IMR-90 (cell line): ENCODE data around the gene LRRC4. TPM values are rescaled to one million over a fixed set of nuclear protein-coding genes. Genes with fewer than 3 reads are reported as not detected.
A peak's percentile ranks its signal among the peaks of the same experiment; 100 is the strongest.

Experiments used
- ATAC-seq: fragments of 200-7000 bp; cut with Tn5 transposase; 2 replicates; pipeline ENCODE4 v1.9.1; 2020; ENCODE audit warnings: low read depth, mild to moderate bottlenecking, moderate library complexity
- BruUV-seq: library from RNA; stranded (reverse); fragments of 400-500 nt; replicated peaks from 2 replicates; lab custom pipeline; 2021; lab: Mats Ljungman, UMichigan
- CTCF ChIA-PET: fragments of 300-600 bp; formaldehyde crosslinking; extraction: SDS; loops from one replicate; lab custom pipeline; 2021; ENCODE audit warnings: antibody characterized with exemption; lab: Yijun Ruan, JAX
- POLR2A ChIA-PET: fragments of 300-600 bp; sonication (Branson Sonifier 250); formaldehyde crosslinking; loops from one replicate; lab custom pipeline; 2022; ENCODE audit warnings: antibody characterized with exemption; ENCODE audit not compliant: unreplicated experiment; lab: Charles Lee
- DNase-seq: peaks from one replicate; pipeline ENCODE4 v3.0.0; 2013
- H2AFZ ChIP-seq: replicated peaks from 2 replicates; pipeline ENCODE3; 2013; ENCODE audit warnings: low read length, mild to moderate bottlenecking; ENCODE audit not compliant: poor library complexity
- H2AK5ac ChIP-seq: 2 replicates; pipeline ENCODE4 v1.6.1; 2013; ENCODE audit warnings: low read depth, low read length, inconsistent platforms
- H2AK9ac ChIP-seq: replicated peaks from 2 replicates; pipeline ENCODE3; 2013; ENCODE audit warnings: mild to moderate bottlenecking, low read depth, low read length, moderate library complexity; ENCODE audit not compliant: poor library complexity
- H2BK120ac ChIP-seq: 2 replicates; pipeline ENCODE4 v1.6.1; 2013; ENCODE audit warnings: low read depth, low read length, inconsistent platforms
- H2BK15ac ChIP-seq: 3 replicates; pipeline ENCODE4 v1.6.1; 2013; ENCODE audit warnings: low read depth, low read length, inconsistent platforms
- H2BK20ac ChIP-seq: 2 replicates; pipeline ENCODE4 v1.6.1; 2013; ENCODE audit warnings: low read depth, mild to moderate bottlenecking, inconsistent platforms, low read length, moderate library complexity
- H2BK5ac ChIP-seq: 2 replicates; pipeline ENCODE4 v1.6.1; 2013; ENCODE audit warnings: mild to moderate bottlenecking, low read depth, low read length, inconsistent platforms; ENCODE audit not compliant: poor library complexity, severe bottlenecking
- H3K14ac ChIP-seq: replicated peaks from 2 replicates; pipeline ENCODE4 v1.6.1; 2013; ENCODE audit warnings: low read depth, low read length, inconsistent platforms
- H3K18ac ChIP-seq: 2 replicates; pipeline ENCODE4 v1.6.1; 2013; ENCODE audit warnings: low read depth, low read length, control low read depth
- H3K23ac ChIP-seq: 2 replicates; pipeline ENCODE4 v1.6.1; 2013; ENCODE audit warnings: low read depth, low read length, inconsistent platforms
- H3K27ac ChIP-seq: 2 replicates; pipeline ENCODE4 v1.5.1; 2013; ENCODE audit warnings: mild to moderate bottlenecking, control low read depth, low read length; ENCODE audit not compliant: insufficient read depth
- H3K27me3 ChIP-seq: 2 replicates; pipeline ENCODE4 v1.6.1; 2013; ENCODE audit warnings: low read length; ENCODE audit not compliant: control insufficient read depth, insufficient read depth
- H3K36me3 ChIP-seq: 2 replicates; pipeline ENCODE4 v1.6.1; 2013; ENCODE audit warnings: low read length, mixed read lengths; ENCODE audit not compliant: control insufficient read depth, insufficient read depth
- H3K4ac ChIP-seq: 2 replicates; pipeline ENCODE4 v1.6.1; 2013; ENCODE audit warnings: low read depth, low read length, inconsistent platforms
- H3K4me1 ChIP-seq: 2 replicates; pipeline ENCODE4 v1.6.1; 2013; ENCODE audit warnings: low read length, mixed read lengths; ENCODE audit not compliant: control insufficient read depth, insufficient read depth
- H3K4me2 ChIP-seq: 2 replicates; pipeline ENCODE4 v1.6.1; 2013; ENCODE audit warnings: low read depth, mild to moderate bottlenecking, control low read depth, low read length, moderate library complexity
- H3K4me3 ChIP-seq: 2 replicates; pipeline ENCODE4 v1.5.1; 2013; ENCODE audit warnings: low read depth, mild to moderate bottlenecking, control low read depth, low read length, moderate library complexity; ENCODE audit not compliant: insufficient read depth
- H3K56ac ChIP-seq: 2 replicates; pipeline ENCODE4 v1.6.1; 2013; ENCODE audit warnings: low read length, inconsistent platforms; ENCODE audit not compliant: insufficient read depth; ENCODE audit errors: extremely low read depth
- H3K79me1 ChIP-seq, 2 experiments: 2 replicates each; pipeline ENCODE4 v1.6.1; 2013; ENCODE audit warnings: low read length in 2 of 2, inconsistent platforms in 1 of 2, low read depth in 1 of 2
- H3K9ac ChIP-seq: 2 replicates; pipeline ENCODE4 v1.6.1; 2013; ENCODE audit warnings: low read depth, low read length, control low read depth
- H3K9me1 ChIP-seq: 2 replicates; pipeline ENCODE4 v1.6.1; 2013; ENCODE audit warnings: low read length, inconsistent platforms; ENCODE audit not compliant: insufficient read depth
- H3K9me3 ChIP-seq: 2 replicates; pipeline ENCODE4 v1.6.1; 2013; ENCODE audit warnings: low read length; ENCODE audit not compliant: control insufficient read depth, insufficient read depth
- H4K20me1 ChIP-seq: 2 replicates; pipeline ENCODE4 v1.6.1; 2013; ENCODE audit warnings: low read length, inconsistent platforms; ENCODE audit not compliant: insufficient read depth
- H4K5ac ChIP-seq: 2 replicates; pipeline ENCODE4 v1.6.1; 2013; ENCODE audit warnings: mild to moderate bottlenecking, low read depth, low read length, control low read depth
- H4K8ac ChIP-seq, 2 experiments: 2 replicates each; pipeline ENCODE4 v1.6.1; 2013; ENCODE audit warnings: low read depth in 2 of 2, low read length in 2 of 2, control low read depth in 1 of 2, inconsistent platforms in 1 of 2
- H4K91ac ChIP-seq: 2 replicates; pipeline ENCODE4 v1.6.1; 2013; ENCODE audit warnings: low read depth, low read length, inconsistent platforms; ENCODE audit not compliant: insufficient read depth
- BHLHE40 ChIP-seq: fragments of 150-350 bp; IDR thresholded peaks from 2 replicates; pipeline ENCODE4 v1.6.1; 2016; ENCODE audit warnings: mild to moderate bottlenecking, low read depth, low read length
- CEBPB ChIP-seq: IDR thresholded peaks from 2 replicates; pipeline ENCODE4 v1.6.1; 2012; ENCODE audit warnings: low read depth, low read length, improper control_type of control experiment
- CHD1 ChIP-seq: IDR thresholded peaks from 2 replicates; pipeline ENCODE4 v1.6.1; 2012; ENCODE audit warnings: low read depth, low read length, improper control_type of control experiment
- CTCF ChIP-seq: conservative IDR thresholded peaks from 2 replicates; pipeline ENCODE4 v1.5.1; 2012; ENCODE audit warnings: mild to moderate bottlenecking, low read depth, low read length, improper control_type of control experiment
- FOS ChIP-seq: fragments of 150-350 bp; IDR thresholded peaks from 2 replicates; pipeline ENCODE4 v1.6.1; 2016; ENCODE audit warnings: low read depth, low read length
- MAFK ChIP-seq: IDR thresholded peaks from 2 replicates; pipeline ENCODE4 v1.6.1; 2012; ENCODE audit warnings: low read depth, low read length, improper control_type of control experiment
- MAZ ChIP-seq: IDR thresholded peaks from 2 replicates; pipeline ENCODE4 v1.6.1; 2012; ENCODE audit warnings: low read depth, mild to moderate bottlenecking, low read length, improper control_type of control experiment, moderate library complexity, borderline replicate concordance
- MXI1 ChIP-seq: IDR thresholded peaks from 2 replicates; pipeline ENCODE4 v1.6.1; 2012; ENCODE audit warnings: low read depth, mild to moderate bottlenecking, low read length, moderate library complexity, borderline replicate concordance
- NFE2L2 ChIP-seq: fragments of 150-350 bp; IDR thresholded peaks from 2 replicates; pipeline ENCODE4 v1.6.1; 2016; ENCODE audit warnings: low read depth, mild to moderate bottlenecking, low read length
- POLR2A ChIP-seq: IDR thresholded peaks from 2 replicates; pipeline ENCODE4 v1.6.1; 2012; ENCODE audit warnings: mild to moderate bottlenecking, low read depth, low read length
- RAD21 ChIP-seq: IDR thresholded peaks from 2 replicates; pipeline ENCODE4 v1.6.1; 2012; ENCODE audit warnings: low read length, improper control_type of control experiment
- RCOR1 ChIP-seq: IDR thresholded peaks from 2 replicates; pipeline ENCODE4 v1.6.1; 2012; ENCODE audit warnings: mild to moderate bottlenecking, low read length, improper control_type of control experiment; ENCODE audit not compliant: insufficient replicate concordance
- RFX5 ChIP-seq: IDR thresholded peaks from 2 replicates; pipeline ENCODE4 v1.8.0; 2012; ENCODE audit warnings: low read depth, mild to moderate bottlenecking, low read length, moderate library complexity
- SMC3 ChIP-seq: fragments of 150-350 bp; IDR thresholded peaks from 2 replicates; pipeline ENCODE4 v1.6.1; 2016; ENCODE audit warnings: low read depth, mild to moderate bottlenecking, antibody characterized with exemption, low read length, moderate library complexity
- WGBS, 2 experiments: methylation state at CpG; one replicate each; pipeline versions ENCODE4 v1.1.5 to v1.1.7; 2013; ENCODE audit warnings: missing lambda C conversion rate in 2 of 2; ENCODE audit not compliant: insufficient read length in 1 of 2; ENCODE audit errors: extremely low coverage in 2 of 2; 5-methylcytosine and 5-hydroxymethylcytosine counted together
- dilution Hi-C: fragments of 300-500 bp; cut with HindIII; formaldehyde crosslinking; loops from one replicate; pipeline ENCODE4 v1.14.3; 2018; ENCODE audit warnings: low sequenced_read_pairs; ENCODE audit not compliant: unreplicated experiment
- in situ Hi-C: fragments of 300-500 bp; cut with MboI; formaldehyde crosslinking; loops from 3 replicates; pipeline ENCODE4 v1.14.3; 2019; ENCODE audit warnings: low sequenced_read_pairs, inconsistent platforms, mixed read lengths
- intact Hi-C: fragments of 100-400 bp; cut with micrococcal nuclease; formaldehyde crosslinking; loops from 2 replicates; pipeline ENCODE4 v1.10.0; 2022
- polyA plus RNA-seq, 3 experiments: library from polyadenylated mRNA; depleted of rRNA; stranded (reverse); fragments of >200 nt; gene quantifications; 2 replicates each; pipeline ENCODE4 v1.2.3, GENCODE V29; 2012; ENCODE audit warnings: low replicate concordance in 1 of 3
- total RNA-seq: library from RNA; depleted of rRNA; stranded (reverse); fragments of >200 nt; gene quantifications from 2 replicates; pipeline ENCODE4 v1.2.3, GENCODE V29; 2012
- TF ChIP-seq, protein P1 (sequence below): fragments of 150-350 bp; IDR thresholded peaks from 2 replicates; pipeline ENCODE4 v1.6.1; 2017; ENCODE audit warnings: mild to moderate bottlenecking, antibody characterized with exemption, low read length, low read depth

LRRC4 gene
- total and polyA plus RNA-seq, 2 of the 4 experiments (the other 2 are of a cell fraction) = 0.54 to 0.55 TPM

DNA sequence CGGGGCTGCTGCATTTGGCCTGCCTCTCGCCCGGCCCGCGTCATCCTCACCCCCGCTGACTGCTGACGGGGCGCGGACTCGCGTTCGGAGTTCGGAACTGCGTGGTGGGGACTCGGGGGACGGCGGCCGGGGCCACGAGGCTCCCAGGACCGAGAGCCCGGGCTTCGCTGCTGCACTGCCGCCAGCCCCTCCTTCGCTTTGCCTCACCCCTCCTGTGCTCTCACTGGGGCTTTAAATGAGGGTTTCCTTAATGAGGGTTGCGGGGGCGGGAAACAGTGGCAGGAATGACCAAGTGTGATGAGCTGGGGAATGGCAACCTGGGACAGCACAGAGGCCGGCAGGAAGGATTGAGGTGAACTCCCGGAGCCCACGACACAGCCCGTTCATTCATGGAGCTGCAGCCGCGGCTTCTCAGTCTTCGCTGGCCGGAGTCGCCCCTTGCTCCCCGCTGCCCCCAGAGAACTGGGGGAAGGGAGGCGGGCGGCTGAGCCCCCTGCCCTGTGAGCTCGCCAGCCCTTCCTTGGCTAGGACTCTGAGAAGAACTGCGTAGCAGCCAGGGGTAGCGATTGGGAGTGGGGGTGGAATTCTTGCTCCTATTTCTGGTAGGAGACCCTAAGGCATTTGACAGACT lies 1.5 kb upstream of the LRRC4 start:
- H3K4me3 ChIP-seq = peak overlapping the region; percentile 15; the same call in 1 of the 2 replicates
- no peak overlapping the region for H2AK5ac ChIP-seq
- in situ Hi-C loops (no loop called here), dilution Hi-C loops (no loop called here), intact Hi-C loops (loop anchor here (5.0 to 10.0 kb wide), 2 partner anchors 325 to 448 kb away; partner anchors contain the start of genes ARF5 and GCC1)
- peak overlapping the region; percentile 57; the same call in 1 of the 2 replicates for H3K4me2 ChIP-seq
- peaks cover 40 to 60% of the 10 kb centered on the region in 2 experiments for H3K79me1 ChIP-seq
- H3K23ac ChIP-seq = no peak overlapping the region; the same call in 1 of the 2 replicates
- H3K14ac ChIP-seq = no peak overlapping the region
- ChIA-PET POLR2A (interaction anchor here (0.6 kb wide), 1 partner anchor 17 kb away, joined by 3 read pairs; no protein-coding TSS in a partner anchor), CTCF (no interaction called here)
- no peak overlapping the region for H2BK20ac ChIP-seq
- no peak overlapping the region for H4K91ac ChIP-seq
- H2BK15ac ChIP-seq = no peak overlapping the region
- peaks cover 6% of the 10 kb centered on the region for H3K36me3 ChIP-seq
- peak overlapping the region; percentile 29 for H2AFZ ChIP-seq
- H3K4me1 ChIP-seq = peaks cover 6% of the 10 kb centered on the region; the same call in 1 of the 2 replicates
- H3K9me1 ChIP-seq = peaks cover 12% of the 10 kb centered on the region; the same call in 1 of the 2 replicates
- no peak overlapping the region for H4K8ac ChIP-seq
- DNase-seq = peak; percentile 28
- H3K18ac ChIP-seq = no peak overlapping the region
- peak overlapping the region; percentile 49 for H2AK9ac ChIP-seq
- ATAC-seq = peak; percentile 12
- no TSS peak for BruUV-seq
- no peak overlapping the region for H3K4ac ChIP-seq
- no peak overlapping the region for H3K9ac ChIP-seq
- no peak overlapping the region for H2BK5ac ChIP-seq
- no peaks in the 10 kb centered on the region for H3K27me3 ChIP-seq
- H4K5ac ChIP-seq = no peak overlapping the region
- H3K56ac ChIP-seq = no peak overlapping the region
- H2BK120ac ChIP-seq = no peak overlapping the region
- H4K20me1 ChIP-seq = peaks cover 74% of the 10 kb centered on the region
- H3K27ac ChIP-seq = no peak overlapping the region
- H3K9me3 ChIP-seq = no peaks in the 10 kb centered on the region
- 3% methylated on average over 20 of the region's 41 CpGs; no CpG with 5 or more reads in 1 of the 2 experiments for WGBS, 2 experiments
- TF ChIP-seq MAFK (no peak), MXI1 (no peak), CTCF (no peak), CHD1 (no peak), RAD21 (no peak), POLR2A (no peak), NFE2L2 (no peak), SMC3 (no peak), RFX5 (no peak), CEBPB (no peak), FOS (no peak), MAZ (no peak), RCOR1 (no peak), BHLHE40 (no peak)
- TF ChIP-seq, protein P1, sequence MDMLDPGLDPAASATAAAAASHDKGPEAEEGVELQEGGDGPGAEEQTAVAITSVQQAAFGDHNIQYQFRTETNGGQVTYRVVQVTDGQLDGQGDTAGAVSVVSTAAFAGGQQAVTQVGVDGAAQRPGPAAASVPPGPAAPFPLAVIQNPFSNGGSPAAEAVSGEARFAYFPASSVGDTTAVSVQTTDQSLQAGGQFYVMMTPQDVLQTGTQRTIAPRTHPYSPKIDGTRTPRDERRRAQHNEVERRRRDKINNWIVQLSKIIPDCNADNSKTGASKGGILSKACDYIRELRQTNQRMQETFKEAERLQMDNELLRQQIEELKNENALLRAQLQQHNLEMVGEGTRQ = no peak
